ENCODE results near the gene GJB5. TPM values are rescaled to one million over a fixed set of nuclear protein-coding genes. Genes with fewer than 3 reads are reported as not detected.

The GJB5 gene
- polyA plus RNA-seq, 1 of the 3 experiments (the other 2 are of a cell fraction): not detected

DNA sequence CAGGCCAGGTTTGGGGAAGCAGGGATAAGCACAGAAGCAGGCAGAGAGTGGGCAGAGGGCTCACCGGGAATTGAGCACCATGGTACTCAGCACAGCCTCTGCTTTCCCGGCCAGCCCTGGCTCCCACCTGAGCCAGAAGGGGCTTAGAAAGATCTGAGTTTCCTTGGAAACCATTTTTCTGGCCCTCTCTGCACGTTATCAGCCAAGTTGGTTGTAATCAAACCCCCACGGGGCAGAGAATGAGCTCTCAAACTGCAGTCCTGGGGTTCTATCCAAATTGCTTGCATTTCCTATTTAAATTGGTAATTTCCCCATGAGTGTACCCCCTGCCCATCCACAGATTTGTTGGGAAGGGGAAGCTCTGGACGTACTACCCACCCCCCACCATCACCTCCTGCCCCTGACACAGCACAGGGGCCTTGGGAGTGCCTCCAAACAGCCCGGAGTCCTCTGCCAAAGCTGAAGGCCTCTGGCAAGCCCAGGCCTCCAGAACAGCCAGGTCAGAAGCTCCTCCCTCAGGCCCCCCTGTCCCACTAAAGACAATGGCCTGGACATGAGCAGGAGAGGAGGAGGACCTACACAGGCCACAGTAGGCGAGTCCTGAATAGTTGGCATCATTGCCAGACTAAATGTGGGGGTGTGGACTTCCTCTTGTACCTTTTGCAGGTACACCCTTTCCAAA, 42.7 kb upstream of the GJB5 start (continued):
- TF ChIP-seq, protein P1, sequence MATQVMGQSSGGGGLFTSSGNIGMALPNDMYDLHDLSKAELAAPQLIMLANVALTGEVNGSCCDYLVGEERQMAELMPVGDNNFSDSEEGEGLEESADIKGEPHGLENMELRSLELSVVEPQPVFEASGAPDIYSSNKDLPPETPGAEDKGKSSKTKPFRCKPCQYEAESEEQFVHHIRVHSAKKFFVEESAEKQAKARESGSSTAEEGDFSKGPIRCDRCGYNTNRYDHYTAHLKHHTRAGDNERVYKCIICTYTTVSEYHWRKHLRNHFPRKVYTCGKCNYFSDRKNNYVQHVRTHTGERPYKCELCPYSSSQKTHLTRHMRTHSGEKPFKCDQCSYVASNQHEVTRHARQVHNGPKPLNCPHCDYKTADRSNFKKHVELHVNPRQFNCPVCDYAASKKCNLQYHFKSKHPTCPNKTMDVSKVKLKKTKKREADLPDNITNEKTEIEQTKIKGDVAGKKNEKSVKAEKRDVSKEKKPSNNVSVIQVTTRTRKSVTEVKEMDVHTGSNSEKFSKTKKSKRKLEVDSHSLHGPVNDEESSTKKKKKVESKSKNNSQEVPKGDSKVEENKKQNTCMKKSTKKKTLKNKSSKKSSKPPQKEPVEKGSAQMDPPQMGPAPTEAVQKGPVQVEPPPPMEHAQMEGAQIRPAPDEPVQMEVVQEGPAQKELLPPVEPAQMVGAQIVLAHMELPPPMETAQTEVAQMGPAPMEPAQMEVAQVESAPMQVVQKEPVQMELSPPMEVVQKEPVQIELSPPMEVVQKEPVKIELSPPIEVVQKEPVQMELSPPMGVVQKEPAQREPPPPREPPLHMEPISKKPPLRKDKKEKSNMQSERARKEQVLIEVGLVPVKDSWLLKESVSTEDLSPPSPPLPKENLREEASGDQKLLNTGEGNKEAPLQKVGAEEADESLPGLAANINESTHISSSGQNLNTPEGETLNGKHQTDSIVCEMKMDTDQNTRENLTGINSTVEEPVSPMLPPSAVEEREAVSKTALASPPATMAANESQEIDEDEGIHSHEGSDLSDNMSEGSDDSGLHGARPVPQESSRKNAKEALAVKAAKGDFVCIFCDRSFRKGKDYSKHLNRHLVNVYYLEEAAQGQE (IDR thresholded peaks at IDR 0.05; ENCODE audit: low read depth, low read length): no peak

DNA sequence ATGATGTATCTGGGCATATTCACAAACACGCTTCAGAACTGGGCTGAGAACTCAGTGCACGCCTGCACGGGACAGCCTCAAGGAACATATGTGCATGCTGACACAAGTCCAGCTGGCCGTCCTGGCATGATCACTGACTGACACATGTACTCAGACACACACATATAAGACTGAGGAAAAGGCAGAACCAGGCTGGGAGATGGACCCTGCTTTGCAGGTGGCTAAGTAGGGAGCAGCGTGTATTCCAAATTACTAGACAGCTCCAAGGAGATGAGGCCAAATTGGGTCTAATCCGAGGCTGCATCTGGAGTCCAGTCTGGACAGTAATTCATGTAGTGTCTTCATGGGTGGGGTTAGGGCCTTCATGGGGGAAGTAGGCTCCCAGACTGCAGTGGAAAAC, 41.4 kb upstream of the GJB5 start:
- H3K27ac ChIP-seq (ENCODE audit: low read depth in 2 of 2, low read length in 1 of 2): no peak overlapping the region
- H3K36me3 ChIP-seq (replicated peaks in 1 of 2; ENCODE audit: control insufficient read depth in 1 of 2, insufficient read depth in 2 of 2, low read length in 1 of 2): no peaks in the 10 kb centered on the region
- no peaks in the 10 kb centered on the region for H4K20me1 ChIP-seq (ENCODE audit: insufficient read depth)
- no peaks in the 10 kb centered on the region for H3K27me3 ChIP-seq (ENCODE audit: insufficient read depth)
- no peak for TF ChIP-seq RCOR1 (IDR thresholded peaks at IDR 0.05; ENCODE audit: low read length)
- TF ChIP-seq YY1 (IDR thresholded peaks at IDR 0.05; ENCODE audit: low read depth): no peak
- TF ChIP-seq NRF1 (IDR thresholded peaks at IDR 0.05; ENCODE audit: low read depth, low read length): no peak
- no peak for TF ChIP-seq FOXM1 (IDR thresholded peaks at IDR 0.05; ENCODE audit: low read depth)
- TF ChIP-seq ELF1 (IDR thresholded peaks at IDR 0.05): no peak
- TF ChIP-seq, protein P2, sequence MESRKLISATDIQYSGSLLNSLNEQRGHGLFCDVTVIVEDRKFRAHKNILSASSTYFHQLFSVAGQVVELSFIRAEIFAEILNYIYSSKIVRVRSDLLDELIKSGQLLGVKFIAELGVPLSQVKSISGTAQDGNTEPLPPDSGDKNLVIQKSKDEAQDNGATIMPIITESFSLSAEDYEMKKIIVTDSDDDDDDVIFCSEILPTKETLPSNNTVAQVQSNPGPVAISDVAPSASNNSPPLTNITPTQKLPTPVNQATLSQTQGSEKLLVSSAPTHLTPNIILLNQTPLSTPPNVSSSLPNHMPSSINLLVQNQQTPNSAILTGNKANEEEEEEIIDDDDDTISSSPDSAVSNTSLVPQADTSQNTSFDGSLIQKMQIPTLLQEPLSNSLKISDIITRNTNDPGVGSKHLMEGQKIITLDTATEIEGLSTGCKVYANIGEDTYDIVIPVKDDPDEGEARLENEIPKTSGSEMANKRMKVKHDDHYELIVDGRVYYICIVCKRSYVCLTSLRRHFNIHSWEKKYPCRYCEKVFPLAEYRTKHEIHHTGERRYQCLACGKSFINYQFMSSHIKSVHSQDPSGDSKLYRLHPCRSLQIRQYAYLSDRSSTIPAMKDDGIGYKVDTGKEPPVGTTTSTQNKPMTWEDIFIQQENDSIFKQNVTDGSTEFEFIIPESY (IDR thresholded peaks at IDR 0.05; ENCODE audit: borderline replicate concordance, low read depth): no peak
- TF ChIP-seq TCF12 (IDR thresholded peaks at IDR 0.05): no peak
- TF ChIP-seq GABPA (IDR thresholded peaks at IDR 0.05; ENCODE audit: low read depth): no peak
- TF ChIP-seq, protein P3, sequence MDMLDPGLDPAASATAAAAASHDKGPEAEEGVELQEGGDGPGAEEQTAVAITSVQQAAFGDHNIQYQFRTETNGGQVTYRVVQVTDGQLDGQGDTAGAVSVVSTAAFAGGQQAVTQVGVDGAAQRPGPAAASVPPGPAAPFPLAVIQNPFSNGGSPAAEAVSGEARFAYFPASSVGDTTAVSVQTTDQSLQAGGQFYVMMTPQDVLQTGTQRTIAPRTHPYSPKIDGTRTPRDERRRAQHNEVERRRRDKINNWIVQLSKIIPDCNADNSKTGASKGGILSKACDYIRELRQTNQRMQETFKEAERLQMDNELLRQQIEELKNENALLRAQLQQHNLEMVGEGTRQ (IDR thresholded peaks at IDR 0.05; ENCODE audit: borderline replicate concordance, low read depth, low read length): no peak
- no peak for TF ChIP-seq GATA2 (CRISPR knock-in tag; IDR thresholded peaks at IDR 0.05)
- TF ChIP-seq, protein P4, sequence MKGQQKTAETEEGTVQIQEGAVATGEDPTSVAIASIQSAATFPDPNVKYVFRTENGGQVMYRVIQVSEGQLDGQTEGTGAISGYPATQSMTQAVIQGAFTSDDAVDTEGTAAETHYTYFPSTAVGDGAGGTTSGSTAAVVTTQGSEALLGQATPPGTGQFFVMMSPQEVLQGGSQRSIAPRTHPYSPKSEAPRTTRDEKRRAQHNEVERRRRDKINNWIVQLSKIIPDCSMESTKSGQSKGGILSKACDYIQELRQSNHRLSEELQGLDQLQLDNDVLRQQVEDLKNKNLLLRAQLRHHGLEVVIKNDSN (IDR thresholded peaks at IDR 0.05; ENCODE audit: borderline replicate concordance, low read depth): no peak
- TF ChIP-seq RXRA (IDR thresholded peaks at IDR 0.05; ENCODE audit: borderline replicate concordance, low read depth): no peak
- TF ChIP-seq EP300 (IDR thresholded peaks at IDR 0.05; ENCODE audit: borderline replicate concordance in 1 of 2, low read depth in 1 of 2, low read length in 1 of 2): no peak
- TF ChIP-seq, protein P5, sequence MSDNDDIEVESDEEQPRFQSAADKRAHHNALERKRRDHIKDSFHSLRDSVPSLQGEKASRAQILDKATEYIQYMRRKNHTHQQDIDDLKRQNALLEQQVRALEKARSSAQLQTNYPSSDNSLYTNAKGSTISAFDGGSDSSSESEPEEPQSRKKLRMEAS (IDR thresholded peaks at IDR 0.05; ENCODE audit: low read depth): no peak
- no peak overlapping the region for H2AFZ ChIP-seq (ENCODE audit: low read depth)
- POLR2A ChIA-PET: no interaction called here
- CTCF ChIA-PET: no interaction called here
- no peak for DNase-seq
- no peaks in the 10 kb centered on the region for H3K9me2 ChIP-seq
- no peaks in the 10 kb centered on the region for H3F3A ChIP-seq (replicated peaks; ENCODE audit: insufficient read depth)
- no peak overlapping the region for H3K9ac ChIP-seq
- no peak overlapping the region for H3K4me3 ChIP-seq (ENCODE audit: low read depth in 2 of 2, low read length in 1 of 2)
- H3K4me2 ChIP-seq: no peak overlapping the region
- H3K4me1 ChIP-seq (ENCODE audit: control insufficient read depth in 1 of 2, insufficient read depth in 2 of 2, low read depth in 1 of 2, low read length in 1 of 2): no peaks in the 10 kb centered on the region; a peak in 1 of 4 replicates
- H3K79me2 ChIP-seq (ENCODE audit: insufficient read depth): no peaks in the 10 kb centered on the region
- no peaks in the 10 kb centered on the region for H3K9me3 ChIP-seq
- 50% methylated on average over 5 of the region's 6 CpGs for WGBS (ENCODE audit: low lambda C conversion rate)

All from SK-N-SH (cell line).